Neural cell (in vitro differentiated cells): ENCODE data around the gene ENC1. TPM values are rescaled to one million over a fixed set of nuclear protein-coding genes. Genes with fewer than 3 reads are reported as not detected.

ENCODE experiments used
- H2AFZ ChIP-seq: fragments of 200-600, 300-800 bp; sonication (generic), shearing (Covaris generic); 2 replicates; pipeline ENCODE4 v1.6.0; 2014; ENCODE audit warnings: low read depth, mild to moderate bottlenecking, antibody characterized with exemption, low read length, moderate library complexity
- H3F3A ChIP-seq: fragments of 200-600 bp; shearing (Covaris generic); 2 replicates; pipeline ENCODE4 v1.6.1; 2016; ENCODE audit warnings: mild to moderate bottlenecking, moderate library complexity, mixed read lengths, antibody characterized with exemption, low read length; ENCODE audit not compliant: insufficient read depth, poor library complexity, severe bottlenecking
- H3K27ac ChIP-seq: fragments of 200-600, 300-800 bp; sonication (generic), shearing (Covaris generic); 2 replicates; pipeline ENCODE4 v1.5.1; 2014; ENCODE audit warnings: mild to moderate bottlenecking, low read length, moderate library complexity
- H3K27me3 ChIP-seq: fragments of 300-800, 200-600 bp; sonication (generic), shearing (Covaris generic); 2 replicates; pipeline ENCODE4 v1.6.0; 2014; ENCODE audit warnings: mild to moderate bottlenecking, low read depth, low read length, moderate library complexity; ENCODE audit not compliant: insufficient read depth
- H3K36me3 ChIP-seq: fragments of 300-800, 200-600 bp; sonication (generic), shearing (Covaris generic); 2 replicates; pipeline ENCODE4 v1.5.1; 2014; ENCODE audit warnings: mild to moderate bottlenecking, antibody characterized with exemption, low read length, moderate library complexity; ENCODE audit not compliant: insufficient read depth
- H3K4me2 ChIP-seq: fragments of 300-800, 200-600 bp; sonication (generic), shearing (Covaris generic); 2 replicates; pipeline ENCODE4 v1.6.0; 2014; ENCODE audit warnings: mild to moderate bottlenecking, low read length
- H3K4me3 ChIP-seq: fragments of 300-800, 200-600 bp; sonication (generic), shearing (Covaris generic); 2 replicates; pipeline ENCODE4 v1.5.1; 2014; ENCODE audit warnings: mild to moderate bottlenecking, low read length, moderate library complexity
- H3K79me2 ChIP-seq: fragments of 200-600 bp; shearing (Covaris generic); replicated peaks from 2 replicates; pipeline ENCODE4 v1.6.0; 2014; ENCODE audit warnings: mild to moderate bottlenecking, low read length, moderate library complexity; ENCODE audit not compliant: insufficient read depth
- H3K9ac ChIP-seq: fragments of 300-800, 200-600 bp; sonication (generic), shearing (Covaris generic); 2 replicates; pipeline ENCODE4 v1.6.1; 2016; ENCODE audit warnings: mild to moderate bottlenecking, low read length, mixed read lengths
- H3K9me2 ChIP-seq: fragments of 200-600 bp; shearing (Covaris generic); 2 replicates; pipeline ENCODE4 v1.6.1; 2016; ENCODE audit warnings: mild to moderate bottlenecking, low read length, mixed read lengths; ENCODE audit not compliant: insufficient read depth
- H3K9me3 ChIP-seq: fragments of 200-600, 300-800 bp; sonication (generic), shearing (Covaris generic); 2 replicates; pipeline ENCODE4 v1.6.1; 2016; ENCODE audit warnings: mild to moderate bottlenecking, mixed run types, low read length, moderate library complexity, mixed read lengths
- H4K20me1 ChIP-seq: fragments of 200-600 bp; shearing (Covaris generic); 2 replicates; pipeline ENCODE4 v1.6.1; 2016; ENCODE audit warnings: mild to moderate bottlenecking, mixed run types; ENCODE audit not compliant: insufficient read depth
- CTCF ChIP-seq: fragments of 450-650 bp; IDR thresholded peaks from 2 replicates; pipeline ENCODE4 v1.5.1; 2014; ENCODE audit warnings: antibody characterized with exemption, mild to moderate bottlenecking, moderate library complexity; ENCODE audit not compliant: poor library complexity, severe bottlenecking
- EP300 ChIP-seq: fragments of 450-650 bp; conservative IDR thresholded peaks from 2 replicates; pipeline ENCODE4 v1.6.1; 2014; ENCODE audit warnings: antibody characterized with exemption, mild to moderate bottlenecking, moderate library complexity; ENCODE audit not compliant: poor library complexity, severe bottlenecking
- EZH2 ChIP-seq: fragments of 200-600, 300-800 bp; shearing (Covaris generic), sonication (generic); IDR thresholded peaks from 2 replicates; pipeline ENCODE4 v1.6.1; 2014; ENCODE audit warnings: antibody characterized with exemption, low read length, borderline replicate concordance, mild to moderate bottlenecking; ENCODE audit not compliant: insufficient read depth, poor library complexity, severe bottlenecking
- MXI1 ChIP-seq: fragments of 450-650 bp; conservative IDR thresholded peaks from 2 replicates; pipeline ENCODE4 v1.6.1; 2014; ENCODE audit warnings: antibody characterized with exemption, mild to moderate bottlenecking; ENCODE audit not compliant: poor library complexity, severe bottlenecking
- POLR2AphosphoS5 ChIP-seq: IDR thresholded peaks from 2 replicates; pipeline ENCODE4 v1.6.1; 2012
- RAD21 ChIP-seq: fragments of 450-650 bp; conservative IDR thresholded peaks from 2 replicates; pipeline ENCODE4 v1.6.1; 2014; ENCODE audit warnings: antibody characterized with exemption, mild to moderate bottlenecking, moderate library complexity
- REST ChIP-seq: IDR thresholded peaks from 2 replicates; pipeline ENCODE4 v1.6.1; 2012; ENCODE audit warnings: borderline replicate concordance
- SMC3 ChIP-seq: fragments of 450-650 bp; conservative IDR thresholded peaks from 2 replicates; pipeline ENCODE4 v1.6.1; 2014; ENCODE audit warnings: antibody characterized with exemption, mild to moderate bottlenecking, moderate library complexity; ENCODE audit not compliant: poor library complexity
- TAF1 ChIP-seq: IDR thresholded peaks from 2 replicates; pipeline ENCODE4 v1.6.1; 2012; ENCODE audit warnings: low read depth
- polyA plus RNA-seq: library from polyadenylated mRNA; depleted of rRNA; stranded (reverse); fragments of >200 nt; gene quantifications from 2 replicates; pipeline ENCODE4 v1.2.3, GENCODE V29; 2014

ENC1 gene
- polyA plus RNA-seq, 1 donor from 2014 or later: 449 TPM

- peak overlapping the region; percentile 34 for H3K4me3 ChIP-seq
- H3K36me3 ChIP-seq: peaks cover 4% of the 10 kb centered on the region
- H3K9me3 ChIP-seq: no peaks in the 10 kb centered on the region
- H3K9me2 ChIP-seq: no peaks in the 10 kb centered on the region
- no peaks in the 10 kb centered on the region for H4K20me1 ChIP-seq
- peaks cover 17% of the 10 kb centered on the region for H3F3A ChIP-seq
- no peaks in the 10 kb centered on the region for H3K27me3 ChIP-seq
- peaks cover 38% of the 10 kb centered on the region for H3K79me2 ChIP-seq
- H3K9ac ChIP-seq: peak overlapping the region; percentile 21
- peak overlapping the region; percentile 85 for H3K27ac ChIP-seq
- H2AFZ ChIP-seq: no peak overlapping the region
- H3K4me2 ChIP-seq: no peak overlapping the region
- no peak for TF ChIP-seq EZH2
- no peak for TF ChIP-seq EP300
- TF ChIP-seq MXI1: no peak
- no peak for TF ChIP-seq CTCF
- no peak for TF ChIP-seq REST
- TF ChIP-seq SMC3: no peak
- TF ChIP-seq POLR2AphosphoS5: no peak
Measured at GRCh38 chr5:74625742-74626241, 14.7 kb downstream of the ENC1 start.

GRCh38 chr5:74624931-74625505 is 15.5 kb downstream of the ENC1 start:
- Histone ChIP-seq H3K36me3 (peaks cover 4% of the 10 kb centered on the region), H3K9me3 (no peaks in the 10 kb centered on the region), H2AFZ (no peak overlapping the region), H3K9me2 (no peaks in the 10 kb centered on the region), H3K4me2 (no peak overlapping the region), H4K20me1 (no peaks in the 10 kb centered on the region), H3F3A (peaks cover 17% of the 10 kb centered on the region), H3K4me3 (no peak overlapping the region), H3K27ac (peak overlapping the region; percentile 85), H3K79me2 (peaks cover 30% of the 10 kb centered on the region), H3K27me3 (no peaks in the 10 kb centered on the region), H3K9ac (no peak overlapping the region)
- TF ChIP-seq CTCF (no peak), MXI1 (no peak), POLR2AphosphoS5 (no peak), EZH2 (no peak), SMC3 (no peak), TAF1 (no peak), RAD21 (no peak), REST (no peak), EP300 (no peak)
